ENCODE data around the gene CTNNB1.

DNA sequence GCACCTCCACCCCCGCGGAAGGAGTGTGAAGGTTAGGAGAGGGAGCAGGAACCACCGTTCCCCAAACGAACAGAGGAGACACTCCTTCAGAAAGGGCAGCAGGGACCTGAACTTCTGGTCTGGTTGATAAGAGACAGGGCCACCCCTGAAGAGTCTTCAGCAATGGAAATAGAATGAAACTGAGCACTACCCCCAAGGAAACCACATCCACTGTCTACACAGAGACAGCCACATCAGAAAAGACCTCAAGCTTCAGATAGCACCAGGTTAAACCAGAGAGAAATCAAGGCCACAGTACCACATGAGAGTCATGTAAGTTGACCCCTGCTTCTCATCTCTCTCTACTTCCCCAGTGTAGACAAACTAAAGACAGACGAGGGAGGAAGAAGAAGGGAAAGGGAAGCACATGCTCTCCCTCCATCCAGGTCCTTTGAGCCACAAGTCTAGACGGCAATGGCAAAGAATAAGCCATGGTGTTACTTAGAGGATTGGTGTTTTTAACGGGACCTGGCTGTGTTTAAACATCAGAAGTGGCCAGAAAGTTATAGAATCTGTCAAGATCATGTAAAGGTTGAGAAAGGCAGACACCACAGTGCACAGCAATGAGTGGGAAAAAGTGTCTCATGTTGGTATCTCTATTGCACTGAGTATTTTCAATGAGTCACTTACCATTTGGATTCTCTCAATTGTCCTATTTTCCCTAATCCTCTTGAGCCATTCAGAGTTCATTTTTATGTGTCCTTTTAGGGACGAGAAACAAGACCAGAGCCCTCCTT lies 31.4 kb upstream of the CTNNB1 start:
- TF ChIP-seq, protein P1, sequence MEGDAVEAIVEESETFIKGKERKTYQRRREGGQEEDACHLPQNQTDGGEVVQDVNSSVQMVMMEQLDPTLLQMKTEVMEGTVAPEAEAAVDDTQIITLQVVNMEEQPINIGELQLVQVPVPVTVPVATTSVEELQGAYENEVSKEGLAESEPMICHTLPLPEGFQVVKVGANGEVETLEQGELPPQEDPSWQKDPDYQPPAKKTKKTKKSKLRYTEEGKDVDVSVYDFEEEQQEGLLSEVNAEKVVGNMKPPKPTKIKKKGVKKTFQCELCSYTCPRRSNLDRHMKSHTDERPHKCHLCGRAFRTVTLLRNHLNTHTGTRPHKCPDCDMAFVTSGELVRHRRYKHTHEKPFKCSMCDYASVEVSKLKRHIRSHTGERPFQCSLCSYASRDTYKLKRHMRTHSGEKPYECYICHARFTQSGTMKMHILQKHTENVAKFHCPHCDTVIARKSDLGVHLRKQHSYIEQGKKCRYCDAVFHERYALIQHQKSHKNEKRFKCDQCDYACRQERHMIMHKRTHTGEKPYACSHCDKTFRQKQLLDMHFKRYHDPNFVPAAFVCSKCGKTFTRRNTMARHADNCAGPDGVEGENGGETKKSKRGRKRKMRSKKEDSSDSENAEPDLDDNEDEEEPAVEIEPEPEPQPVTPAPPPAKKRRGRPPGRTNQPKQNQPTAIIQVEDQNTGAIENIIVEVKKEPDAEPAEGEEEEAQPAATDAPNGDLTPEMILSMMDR (IDR thresholded peaks at IDR 0.05): no peak
- no peak for TF ChIP-seq POLR2AphosphoS5 (IDR thresholded peaks at IDR 0.05)

All from esophagus muscularis mucosa (tissue), 3 donors.